A172 (cell line): Measurements from ENCODE around the gene SYNDIG1. TPM values are rescaled to one million over a fixed set of nuclear protein-coding genes. Genes with fewer than 3 reads are reported as not detected.
"Not testable (repeated sequence)": the region's sequence is repeated elsewhere in the genome, so short reads cannot be mapped to it uniquely, and the experiment has no call there.

Experiments used
- DNase-seq: peaks from one replicate; pipeline ENCODE4 v3.0.0-alpha.2; 2015; ENCODE audit warnings: low spot score
- total RNA-seq: library from RNA; depleted of rRNA; stranded (reverse); fragments of >200 nt; shearing (Covaris generic); gene quantifications from 2 replicates; pipeline ENCODE4 v1.2.3, GENCODE V29; 2014

The SYNDIG1 gene
- total RNA-seq, 1 experiment from 2014 or later = 5.2 TPM

- peak; percentile 24 for DNase-seq
These were observed 22.7 kb downstream of the SYNDIG1 start for GRCh38 chr20:24492031-24492607.

DNA sequence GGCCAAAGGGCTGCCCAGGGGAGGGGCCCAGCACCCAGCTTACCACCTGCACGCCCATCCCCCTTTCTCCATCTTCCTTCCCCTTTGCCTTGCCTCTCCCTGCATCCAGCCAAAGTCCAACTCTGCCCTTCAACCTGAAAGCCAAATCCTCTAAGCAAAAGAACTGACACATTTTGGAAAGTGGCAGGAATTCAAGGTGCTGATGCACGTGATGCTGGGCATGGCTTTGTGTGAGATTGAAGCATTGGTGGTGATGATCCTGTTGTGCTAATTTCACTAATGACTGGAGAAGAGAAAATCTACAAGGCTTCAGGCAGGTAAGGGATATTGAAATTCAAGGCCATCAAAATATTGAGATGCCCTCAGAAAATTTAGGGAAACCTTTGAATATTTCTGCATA lies 23.3 kb downstream of the SYNDIG1 start:
- no peak for DNase-seq

- DNase-seq = no peak
These were observed 23.8 kb downstream of the SYNDIG1 start for GRCh38 chr20:24493181-24493580.

- DNase-seq = no peak
These were observed 24.4 kb downstream of the SYNDIG1 start for GRCh38 chr20:24493661-24494459.

DNA sequence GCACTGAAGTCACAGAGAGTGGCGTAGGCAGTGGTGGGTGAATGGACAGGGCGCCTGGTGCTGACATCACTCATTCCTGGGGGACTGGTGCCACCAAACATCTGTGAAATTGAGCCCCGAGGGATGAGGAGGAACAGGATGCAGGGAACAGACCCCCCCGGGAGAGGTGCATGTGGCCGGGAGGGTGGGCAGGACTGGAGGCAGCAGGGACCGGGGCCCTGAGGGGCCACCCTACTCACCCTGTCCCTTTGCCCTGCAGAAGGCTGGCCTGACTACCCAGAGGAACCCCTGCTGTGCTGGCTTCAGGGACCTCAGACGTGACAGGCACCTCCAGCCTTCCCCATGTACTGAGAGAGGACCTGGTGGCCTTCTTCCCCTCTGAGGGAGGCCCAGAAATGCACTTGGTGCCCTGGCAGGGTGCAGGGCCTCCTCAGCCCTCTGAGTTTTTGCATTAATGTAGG lies 25.1 kb downstream of the SYNDIG1 start:
- no peak for DNase-seq

- no peak for DNase-seq
These were observed 25.8 kb downstream of the SYNDIG1 start for GRCh38 chr20:24495266-24495665.

- DNase-seq = peak; percentile 52
These were observed 28.4 kb downstream of the SYNDIG1 start for GRCh38 chr20:24497851-24498250.

GRCh38 chr20:24498641-24499040 lies 29.2 kb downstream of the SYNDIG1 start:
- DNase-seq = no peak

- no peak for DNase-seq
These were observed 30.0 kb downstream of the SYNDIG1 start for GRCh38 chr20:24499472-24499871.

DNA sequence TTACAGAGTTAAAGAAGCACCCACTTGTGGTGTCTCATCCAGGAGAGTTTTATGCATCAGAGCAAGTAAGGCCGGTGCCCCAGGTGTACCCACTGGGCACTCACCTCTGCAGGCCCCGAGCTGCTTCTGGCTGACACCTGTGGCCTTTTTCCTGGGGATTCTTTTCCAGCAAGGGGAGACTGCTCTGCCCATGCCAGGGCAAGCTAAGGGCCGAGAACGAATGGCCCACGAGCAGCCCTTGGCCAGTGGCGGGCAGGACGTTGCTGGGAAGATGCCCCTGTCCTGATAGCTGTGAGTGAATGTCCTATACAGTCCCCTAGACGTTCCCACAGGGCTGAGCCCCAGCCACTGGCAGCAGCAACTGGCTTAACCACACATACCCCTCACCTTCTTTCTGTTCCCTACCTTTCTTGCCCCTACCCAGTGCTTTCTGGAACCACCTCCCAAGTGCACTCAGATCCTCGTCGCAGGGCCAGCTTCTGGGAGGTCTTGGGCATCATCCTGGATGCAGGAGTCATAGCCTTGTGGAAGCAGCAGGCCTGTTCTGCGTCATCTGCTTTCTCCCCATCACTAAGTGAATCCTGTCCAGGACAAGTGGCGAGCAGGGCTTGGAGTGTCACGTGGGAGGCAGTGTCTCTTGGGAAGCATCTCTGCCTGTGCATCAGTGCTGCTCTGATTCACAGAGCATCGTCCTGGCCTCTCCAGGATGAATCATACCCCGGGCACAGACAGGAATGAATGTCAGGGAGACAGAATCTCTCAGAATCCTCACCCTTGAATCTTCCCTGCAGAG lies 32.5 kb downstream of the SYNDIG1 start:
- DNase-seq = peak; percentile 94

GRCh38 chr20:24502661-24503060 lies 33.2 kb downstream of the SYNDIG1 start:
- peak; percentile 16 for DNase-seq

DNA sequence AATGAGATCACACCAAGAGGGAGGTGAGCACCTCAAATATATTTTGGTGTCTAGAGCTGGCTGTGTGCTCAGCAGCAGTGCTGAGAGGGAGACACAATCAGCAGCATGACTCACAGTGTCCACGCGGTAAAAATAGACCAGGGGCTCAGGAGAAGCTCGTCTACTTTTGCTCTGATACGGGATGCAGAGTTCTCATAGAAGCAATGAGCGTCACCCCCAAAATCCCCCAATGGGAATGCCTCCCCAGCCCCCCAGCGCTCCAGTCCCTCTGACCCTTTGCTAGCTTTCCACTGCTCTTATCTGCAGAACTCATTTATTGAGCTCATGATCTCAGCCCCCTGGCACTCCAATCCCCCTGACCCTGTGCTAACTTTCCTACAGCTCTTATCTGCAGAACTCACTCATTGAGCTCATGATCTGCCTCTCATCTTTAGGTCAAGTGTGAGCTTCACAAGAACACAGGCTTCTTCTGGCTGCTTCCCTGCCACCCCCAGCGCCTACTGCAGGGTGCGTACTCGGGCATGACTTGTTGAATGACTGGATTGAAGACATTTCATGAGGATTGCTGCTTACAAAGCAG lies 34.0 kb downstream of the SYNDIG1 start:
- peak; percentile 77 for DNase-seq

- DNase-seq = no peak
These were observed 35.2 kb downstream of the SYNDIG1 start for GRCh38 chr20:24504331-24505285.

GRCh38 chr20:24506146-24506545 lies 36.7 kb downstream of the SYNDIG1 start:
- DNase-seq = no peak

DNA sequence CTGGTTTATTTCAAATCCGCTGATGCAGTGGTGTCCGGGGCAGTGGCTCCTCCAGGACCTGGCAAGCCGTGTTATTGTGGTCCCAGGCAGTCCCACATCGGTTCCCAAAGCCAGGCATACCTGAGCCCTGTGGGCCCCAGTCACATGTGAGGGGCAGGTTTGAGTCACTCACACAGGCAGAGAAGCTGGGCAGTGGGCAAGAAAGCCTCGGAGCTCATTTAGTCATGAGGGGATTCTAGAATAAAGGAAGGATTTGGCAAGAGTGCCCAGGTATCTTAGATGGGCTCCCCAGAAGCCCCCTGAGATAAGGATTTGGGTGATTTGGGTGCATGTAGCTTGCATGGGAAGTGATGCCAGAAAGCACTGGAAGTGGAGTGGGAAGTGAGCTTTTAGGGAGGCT lies 37.3 kb downstream of the SYNDIG1 start:
- no peak for DNase-seq

GRCh38 chr20:24507182-24507853 lies 37.9 kb downstream of the SYNDIG1 start:
- DNase-seq = no peak

GRCh38 chr20:24512441-24512840 lies 43.0 kb downstream of the SYNDIG1 start:
- not testable (repeated sequence) for DNase-seq

DNA sequence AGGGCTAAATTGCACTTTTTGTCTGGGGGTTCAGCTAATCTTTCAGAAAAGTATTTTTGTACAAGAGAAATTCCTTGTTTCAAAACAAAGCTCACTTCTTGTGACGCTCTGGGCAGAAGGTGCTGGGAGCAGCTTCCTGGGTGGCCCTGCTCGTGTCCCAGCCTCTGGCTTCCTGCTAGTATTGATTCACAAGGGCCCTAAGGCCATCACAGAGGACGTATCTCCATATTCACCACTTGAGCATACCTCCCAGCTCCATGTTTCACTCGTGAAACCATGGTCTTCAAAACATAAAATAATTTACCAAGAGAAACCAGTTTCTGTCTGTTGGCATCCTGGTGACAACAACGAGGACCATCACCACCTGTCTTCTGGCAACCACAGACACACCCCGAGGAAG lies 49.1 kb downstream of the SYNDIG1 start:
- DNase-seq = no peak

DNA sequence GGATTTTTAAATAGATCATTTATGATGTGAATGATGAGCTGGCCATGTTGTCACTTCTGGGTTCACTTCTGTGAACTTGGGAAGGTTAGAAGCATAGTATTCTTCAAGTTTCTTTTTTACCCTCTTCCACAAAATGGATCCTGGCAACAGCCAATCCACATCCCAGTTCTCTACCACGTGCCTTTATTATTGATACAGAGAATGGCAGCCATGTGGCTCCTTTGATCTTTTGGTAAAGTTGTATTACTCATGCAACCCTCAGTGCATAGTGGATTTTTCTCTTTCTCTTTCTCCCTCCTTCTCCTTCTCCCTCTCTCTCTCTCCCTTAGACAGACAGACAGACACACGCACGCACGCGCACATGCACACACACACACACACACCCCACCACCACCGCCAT lies 50.0 kb downstream of the SYNDIG1 start:
- DNase-seq = no peak

- DNase-seq = no peak
These were observed 51.6 kb downstream of the SYNDIG1 start for GRCh38 chr20:24521032-24521431.
